AML-193 (cell line): ENCODE data around the gene REG3G.
"Not testable (repeated sequence)": the region's sequence is repeated elsewhere in the genome, so short reads cannot be mapped to it uniquely, and the experiment has no call there.

Source experiments
- DNase-seq, 2 experiments: peaks; one replicate each; lab custom pipeline; 2025; lab: John Stamatoyannopoulos, UW

The REG3G gene

GRCh38 chr2:79016342-79016741 is 9.2 kb upstream of the REG3G start:
- DNase-seq: no peak

GRCh38 chr2:79026061-79026460 is 559 bp downstream of the REG3G start:
- DNase-seq: no peak

DNA sequence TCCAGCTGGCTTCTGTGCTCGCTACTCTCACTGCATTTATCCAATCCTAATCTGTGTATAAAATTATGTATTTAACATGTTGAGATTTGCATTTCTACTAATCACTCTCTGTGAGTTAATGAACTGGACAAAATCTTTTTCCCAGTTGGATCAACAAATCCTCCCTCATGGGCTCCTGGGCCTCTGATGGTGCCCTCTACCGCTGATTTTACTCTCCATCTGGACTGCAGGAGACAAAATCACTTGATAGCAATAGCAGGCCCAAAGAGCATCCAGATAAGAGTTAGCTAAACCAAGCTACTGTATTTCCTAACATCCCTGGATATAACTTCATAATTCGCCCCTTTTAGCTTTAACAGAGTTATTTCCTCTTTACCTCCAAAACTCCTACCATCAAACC is 14.4 kb downstream of the REG3G start:
- DNase-seq: no peak

DNA sequence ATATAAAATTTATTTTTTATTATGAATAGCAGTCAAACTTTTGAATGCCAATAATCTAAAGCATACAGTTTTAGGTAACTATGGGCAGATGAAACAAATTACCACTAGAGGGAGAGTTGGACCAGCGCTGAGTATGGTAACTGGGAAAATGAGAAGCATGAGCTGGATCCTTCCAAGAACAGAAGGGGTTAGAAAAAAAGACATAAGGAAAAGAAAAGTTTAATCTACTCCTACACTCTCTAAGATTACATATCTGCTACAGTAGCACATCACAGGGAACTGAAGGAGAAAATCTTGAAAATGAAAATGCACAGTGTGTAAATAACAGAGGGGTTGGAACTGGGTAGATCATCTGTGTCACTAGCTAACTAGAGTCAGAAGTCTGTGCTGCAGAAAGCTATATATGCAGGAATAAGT is 15.5 kb downstream of the REG3G start:
- DNase-seq: peak; percentile 10 to 39

DNA sequence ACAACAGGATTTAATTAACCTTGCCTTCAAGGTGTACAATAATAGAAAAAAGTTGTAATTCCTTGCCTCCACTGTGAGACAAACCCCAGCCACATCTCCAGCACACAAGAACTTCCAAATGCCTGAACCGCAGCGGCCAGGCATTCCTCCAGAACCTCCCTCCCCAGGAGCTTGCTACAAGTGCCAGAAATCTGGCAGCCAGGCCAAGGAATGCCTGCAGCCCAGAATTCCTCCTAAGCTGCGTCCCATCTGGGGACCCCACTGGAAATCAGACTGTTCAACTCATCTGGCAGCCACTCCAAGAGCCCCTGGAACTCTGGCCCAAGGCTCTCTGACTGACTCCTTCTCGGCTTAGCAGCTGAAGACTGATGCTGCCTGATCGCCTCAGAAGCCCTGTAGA is 28.0 kb downstream of the REG3G start:
- DNase-seq: not testable (repeated sequence)

- not testable (repeated sequence) for DNase-seq
Observed at GRCh38 chr2:79054769-79055168, 29.3 kb downstream of the REG3G start.

DNA sequence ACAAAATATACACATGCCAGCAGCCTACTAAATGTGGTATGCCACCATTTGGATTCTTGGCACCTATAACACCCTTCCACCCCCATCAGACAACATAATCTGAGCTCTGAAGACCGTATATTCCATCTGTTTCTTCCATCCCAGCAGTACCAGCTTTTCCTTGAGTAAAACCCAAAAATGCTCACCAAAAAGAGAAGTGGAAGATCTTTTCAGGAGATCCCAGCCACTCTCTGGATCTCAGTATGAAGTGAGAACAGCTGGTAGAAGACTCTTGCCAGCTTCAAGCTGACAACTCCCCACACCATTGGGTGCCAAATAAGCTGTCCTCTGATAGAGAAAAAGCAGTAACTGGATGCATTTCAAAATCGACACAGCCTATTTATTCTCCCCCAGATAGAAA is 39.7 kb downstream of the REG3G start:
- no peak for DNase-seq

DNA sequence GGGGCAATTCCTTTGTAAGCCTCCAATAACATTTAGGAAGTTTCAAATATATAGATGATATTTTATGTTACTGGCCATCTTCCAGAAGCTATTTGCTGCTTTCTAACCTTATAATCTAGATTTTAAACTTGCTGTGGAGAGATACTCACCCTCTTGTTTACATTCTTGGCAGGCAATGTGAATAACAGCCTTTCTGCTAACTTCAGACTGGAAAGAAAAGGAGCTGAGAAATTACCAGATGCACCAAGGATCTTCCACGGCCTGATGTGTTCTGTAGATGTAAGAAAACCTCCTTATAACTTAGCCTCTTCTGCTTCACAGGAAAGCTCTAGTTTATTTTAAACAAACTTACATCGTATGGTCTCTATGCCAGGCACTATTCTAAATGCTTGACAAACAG is 45.6 kb downstream of the REG3G start:
- DNase-seq: no peak
